IMR-90 (cell line): ENCODE data around the gene PAEP. TPM values are rescaled to one million over a fixed set of nuclear protein-coding genes. Genes with fewer than 3 reads are reported as not detected.

Experiments
- ATAC-seq: fragments of 200-7000 bp; cut with Tn5 transposase; 2 replicates; pipeline ENCODE4 v1.9.1; 2020; ENCODE audit warnings: low read depth, mild to moderate bottlenecking, moderate library complexity
- BruUV-seq: library from RNA; stranded (reverse); fragments of 400-500 nt; replicated peaks from 2 replicates; lab custom pipeline; 2021; lab: Mats Ljungman, UMichigan
- CTCF ChIA-PET: fragments of 300-600 bp; formaldehyde crosslinking; extraction: SDS; loops from one replicate; lab custom pipeline; 2021; ENCODE audit warnings: antibody characterized with exemption; lab: Yijun Ruan, JAX
- POLR2A ChIA-PET: fragments of 300-600 bp; sonication (Branson Sonifier 250); formaldehyde crosslinking; loops from one replicate; lab custom pipeline; 2022; ENCODE audit warnings: antibody characterized with exemption; ENCODE audit not compliant: unreplicated experiment; lab: Charles Lee
- DNase-seq: peaks from one replicate; pipeline ENCODE4 v3.0.0; 2013
- H2AFZ ChIP-seq: replicated peaks from 2 replicates; pipeline ENCODE3; 2013; ENCODE audit warnings: low read length, mild to moderate bottlenecking; ENCODE audit not compliant: poor library complexity
- H2AK5ac ChIP-seq: 2 replicates; pipeline ENCODE4 v1.6.1; 2013; ENCODE audit warnings: low read depth, low read length, inconsistent platforms
- H2AK9ac ChIP-seq: replicated peaks from 2 replicates; pipeline ENCODE3; 2013; ENCODE audit warnings: mild to moderate bottlenecking, low read depth, low read length, moderate library complexity; ENCODE audit not compliant: poor library complexity
- H2BK120ac ChIP-seq: 2 replicates; pipeline ENCODE4 v1.6.1; 2013; ENCODE audit warnings: low read depth, low read length, inconsistent platforms
- H2BK15ac ChIP-seq: 3 replicates; pipeline ENCODE4 v1.6.1; 2013; ENCODE audit warnings: low read depth, low read length, inconsistent platforms
- H2BK20ac ChIP-seq: 2 replicates; pipeline ENCODE4 v1.6.1; 2013; ENCODE audit warnings: low read depth, mild to moderate bottlenecking, inconsistent platforms, low read length, moderate library complexity
- H2BK5ac ChIP-seq: 2 replicates; pipeline ENCODE4 v1.6.1; 2013; ENCODE audit warnings: mild to moderate bottlenecking, low read depth, low read length, inconsistent platforms; ENCODE audit not compliant: poor library complexity, severe bottlenecking
- H3K14ac ChIP-seq: replicated peaks from 2 replicates; pipeline ENCODE4 v1.6.1; 2013; ENCODE audit warnings: low read depth, low read length, inconsistent platforms
- H3K18ac ChIP-seq: 2 replicates; pipeline ENCODE4 v1.6.1; 2013; ENCODE audit warnings: low read depth, low read length, control low read depth
- H3K23ac ChIP-seq: 2 replicates; pipeline ENCODE4 v1.6.1; 2013; ENCODE audit warnings: low read depth, low read length, inconsistent platforms
- H3K27ac ChIP-seq: 2 replicates; pipeline ENCODE4 v1.5.1; 2013; ENCODE audit warnings: mild to moderate bottlenecking, control low read depth, low read length; ENCODE audit not compliant: insufficient read depth
- H3K27me3 ChIP-seq: 2 replicates; pipeline ENCODE4 v1.6.1; 2013; ENCODE audit warnings: low read length; ENCODE audit not compliant: control insufficient read depth, insufficient read depth
- H3K36me3 ChIP-seq: 2 replicates; pipeline ENCODE4 v1.6.1; 2013; ENCODE audit warnings: low read length, mixed read lengths; ENCODE audit not compliant: control insufficient read depth, insufficient read depth
- H3K4ac ChIP-seq: 2 replicates; pipeline ENCODE4 v1.6.1; 2013; ENCODE audit warnings: low read depth, low read length, inconsistent platforms
- H3K4me1 ChIP-seq: 2 replicates; pipeline ENCODE4 v1.6.1; 2013; ENCODE audit warnings: low read length, mixed read lengths; ENCODE audit not compliant: control insufficient read depth, insufficient read depth
- H3K4me2 ChIP-seq: 2 replicates; pipeline ENCODE4 v1.6.1; 2013; ENCODE audit warnings: low read depth, mild to moderate bottlenecking, control low read depth, low read length, moderate library complexity
- H3K4me3 ChIP-seq: 2 replicates; pipeline ENCODE4 v1.5.1; 2013; ENCODE audit warnings: low read depth, mild to moderate bottlenecking, control low read depth, low read length, moderate library complexity; ENCODE audit not compliant: insufficient read depth
- H3K56ac ChIP-seq: 2 replicates; pipeline ENCODE4 v1.6.1; 2013; ENCODE audit warnings: low read length, inconsistent platforms; ENCODE audit not compliant: insufficient read depth; ENCODE audit errors: extremely low read depth
- H3K79me1 ChIP-seq, 2 experiments: 2 replicates each; pipeline ENCODE4 v1.6.1; 2013; ENCODE audit warnings: low read length in 2 of 2, inconsistent platforms in 1 of 2, low read depth in 1 of 2
- H3K9ac ChIP-seq: 2 replicates; pipeline ENCODE4 v1.6.1; 2013; ENCODE audit warnings: low read depth, low read length, control low read depth
- H3K9me1 ChIP-seq: 2 replicates; pipeline ENCODE4 v1.6.1; 2013; ENCODE audit warnings: low read length, inconsistent platforms; ENCODE audit not compliant: insufficient read depth
- H3K9me3 ChIP-seq: 2 replicates; pipeline ENCODE4 v1.6.1; 2013; ENCODE audit warnings: low read length; ENCODE audit not compliant: control insufficient read depth, insufficient read depth
- H4K20me1 ChIP-seq: 2 replicates; pipeline ENCODE4 v1.6.1; 2013; ENCODE audit warnings: low read length, inconsistent platforms; ENCODE audit not compliant: insufficient read depth
- H4K5ac ChIP-seq: 2 replicates; pipeline ENCODE4 v1.6.1; 2013; ENCODE audit warnings: mild to moderate bottlenecking, low read depth, low read length, control low read depth
- H4K8ac ChIP-seq, 2 experiments: 2 replicates each; pipeline ENCODE4 v1.6.1; 2013; ENCODE audit warnings: low read depth in 2 of 2, low read length in 2 of 2, control low read depth in 1 of 2, inconsistent platforms in 1 of 2
- H4K91ac ChIP-seq: 2 replicates; pipeline ENCODE4 v1.6.1; 2013; ENCODE audit warnings: low read depth, low read length, inconsistent platforms; ENCODE audit not compliant: insufficient read depth
- BHLHE40 ChIP-seq: fragments of 150-350 bp; IDR thresholded peaks from 2 replicates; pipeline ENCODE4 v1.6.1; 2016; ENCODE audit warnings: mild to moderate bottlenecking, low read depth, low read length
- CEBPB ChIP-seq: IDR thresholded peaks from 2 replicates; pipeline ENCODE4 v1.6.1; 2012; ENCODE audit warnings: low read depth, low read length, improper control_type of control experiment
- CHD1 ChIP-seq: IDR thresholded peaks from 2 replicates; pipeline ENCODE4 v1.6.1; 2012; ENCODE audit warnings: low read depth, low read length, improper control_type of control experiment
- CTCF ChIP-seq: conservative IDR thresholded peaks from 2 replicates; pipeline ENCODE4 v1.5.1; 2012; ENCODE audit warnings: mild to moderate bottlenecking, low read depth, low read length, improper control_type of control experiment
- ELK1 ChIP-seq: fragments of 150-350 bp; IDR thresholded peaks from 2 replicates; pipeline ENCODE4 v1.6.1; 2016; ENCODE audit warnings: low read depth, mild to moderate bottlenecking, low read length, moderate library complexity, borderline replicate concordance
- FOS ChIP-seq: fragments of 150-350 bp; IDR thresholded peaks from 2 replicates; pipeline ENCODE4 v1.6.1; 2016; ENCODE audit warnings: low read depth, low read length
- MAFK ChIP-seq: IDR thresholded peaks from 2 replicates; pipeline ENCODE4 v1.6.1; 2012; ENCODE audit warnings: low read depth, low read length, improper control_type of control experiment
- MAZ ChIP-seq: IDR thresholded peaks from 2 replicates; pipeline ENCODE4 v1.6.1; 2012; ENCODE audit warnings: low read depth, mild to moderate bottlenecking, low read length, improper control_type of control experiment, moderate library complexity, borderline replicate concordance
- MXI1 ChIP-seq: IDR thresholded peaks from 2 replicates; pipeline ENCODE4 v1.6.1; 2012; ENCODE audit warnings: low read depth, mild to moderate bottlenecking, low read length, moderate library complexity, borderline replicate concordance
- NFE2L2 ChIP-seq: fragments of 150-350 bp; IDR thresholded peaks from 2 replicates; pipeline ENCODE4 v1.6.1; 2016; ENCODE audit warnings: low read depth, mild to moderate bottlenecking, low read length
- POLR2A ChIP-seq: IDR thresholded peaks from 2 replicates; pipeline ENCODE4 v1.6.1; 2012; ENCODE audit warnings: mild to moderate bottlenecking, low read depth, low read length
- RAD21 ChIP-seq: IDR thresholded peaks from 2 replicates; pipeline ENCODE4 v1.6.1; 2012; ENCODE audit warnings: low read length, improper control_type of control experiment
- RCOR1 ChIP-seq: IDR thresholded peaks from 2 replicates; pipeline ENCODE4 v1.6.1; 2012; ENCODE audit warnings: mild to moderate bottlenecking, low read length, improper control_type of control experiment; ENCODE audit not compliant: insufficient replicate concordance
- RFX5 ChIP-seq: IDR thresholded peaks from 2 replicates; pipeline ENCODE4 v1.8.0; 2012; ENCODE audit warnings: low read depth, mild to moderate bottlenecking, low read length, moderate library complexity
- SMC3 ChIP-seq: fragments of 150-350 bp; IDR thresholded peaks from 2 replicates; pipeline ENCODE4 v1.6.1; 2016; ENCODE audit warnings: low read depth, mild to moderate bottlenecking, antibody characterized with exemption, low read length, moderate library complexity
- WGBS, 2 experiments: methylation state at CpG; one replicate each; pipeline versions ENCODE4 v1.1.5 to v1.1.7; 2013; ENCODE audit warnings: missing lambda C conversion rate in 2 of 2; ENCODE audit not compliant: insufficient read length in 1 of 2; ENCODE audit errors: extremely low coverage in 2 of 2; 5-methylcytosine and 5-hydroxymethylcytosine counted together
- dilution Hi-C: fragments of 300-500 bp; cut with HindIII; formaldehyde crosslinking; loops from one replicate; pipeline ENCODE4 v1.14.3; 2018; ENCODE audit warnings: low sequenced_read_pairs; ENCODE audit not compliant: unreplicated experiment
- in situ Hi-C: fragments of 300-500 bp; cut with MboI; formaldehyde crosslinking; loops from 3 replicates; pipeline ENCODE4 v1.14.3; 2019; ENCODE audit warnings: low sequenced_read_pairs, inconsistent platforms, mixed read lengths
- intact Hi-C: fragments of 100-400 bp; cut with micrococcal nuclease; formaldehyde crosslinking; loops from 2 replicates; pipeline ENCODE4 v1.10.0; 2022
- polyA plus RNA-seq, 3 experiments: library from polyadenylated mRNA; depleted of rRNA; stranded (reverse); fragments of >200 nt; gene quantifications; 2 replicates each; pipeline ENCODE4 v1.2.3, GENCODE V29; 2012; ENCODE audit warnings: low replicate concordance in 1 of 3
- total RNA-seq: library from RNA; depleted of rRNA; stranded (reverse); fragments of >200 nt; gene quantifications from 2 replicates; pipeline ENCODE4 v1.2.3, GENCODE V29; 2012
- TF ChIP-seq, protein P1 (sequence below): fragments of 150-350 bp; IDR thresholded peaks from 2 replicates; pipeline ENCODE4 v1.6.1; 2017; ENCODE audit warnings: mild to moderate bottlenecking, antibody characterized with exemption, low read length, low read depth

The PAEP gene
- total and polyA plus RNA-seq, 2 of the 4 experiments (the other 2 are of a cell fraction), result not detected

DNA sequence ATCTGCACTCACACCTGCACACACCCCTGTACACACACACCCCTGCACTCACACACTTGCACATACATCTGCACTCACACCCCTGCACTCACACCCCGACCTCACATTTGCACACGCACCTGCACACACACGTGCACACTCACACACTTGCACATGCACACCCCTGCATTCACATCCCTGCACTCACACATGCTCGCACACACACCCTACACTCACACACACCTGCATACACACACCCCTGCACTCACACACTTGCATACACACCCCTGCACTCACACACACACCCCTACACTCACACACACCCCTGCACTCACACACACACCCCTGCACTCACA lies 50.3 kb downstream of the PAEP start:
- in situ Hi-C loops, result loop anchor here (25.0 kb wide), 1 partner anchor 325 kb away; no protein-coding TSS in a partner anchor
- POLR2A ChIA-PET, result no interaction called here
- intact Hi-C loops, result no loop called here

More for the DNA sequence above, 50.3 kb downstream of the PAEP start:
- Histone ChIP-seq H3K56ac (no peak overlapping the region), H3K27me3 (no peaks in the 10 kb centered on the region; the same call in 1 of the 2 replicates), H3K9ac (no peak overlapping the region), H4K91ac (no peak overlapping the region), H2BK120ac (no peak overlapping the region), H3K9me3 (no peaks in the 10 kb centered on the region), H2AFZ (no peak overlapping the region), H2BK15ac (no peak overlapping the region), H3K18ac (no peak overlapping the region), H2BK5ac (no peak overlapping the region), H3K4me2 (no peak overlapping the region), H3K36me3 (no peaks in the 10 kb centered on the region), H3K4ac (no peak overlapping the region), H2BK20ac (no peak overlapping the region), H3K27ac (no peak overlapping the region), H2AK9ac (no peak overlapping the region), H3K9me1 (no peaks in the 10 kb centered on the region), H4K8ac (no peak overlapping the region), H4K5ac (no peak overlapping the region), H4K20me1 (no peaks in the 10 kb centered on the region), H3K14ac (no peak overlapping the region), H3K4me1 (no peaks in the 10 kb centered on the region), H2AK5ac (no peak overlapping the region), H3K79me1 (no peaks in the 10 kb centered on the region), H3K23ac (no peak overlapping the region), H3K4me3 (no peak overlapping the region)
- TF ChIP-seq CEBPB (no peak), MXI1 (no peak), CTCF (no peak), POLR2A (no peak), BHLHE40 (no peak), MAFK (no peak), RFX5 (no peak), CHD1 (no peak), ELK1 (no peak), MAZ (no peak), RCOR1 (no peak), SMC3 (no peak), FOS (no peak), NFE2L2 (no peak), RAD21 (no peak)
- TF ChIP-seq, protein P1, sequence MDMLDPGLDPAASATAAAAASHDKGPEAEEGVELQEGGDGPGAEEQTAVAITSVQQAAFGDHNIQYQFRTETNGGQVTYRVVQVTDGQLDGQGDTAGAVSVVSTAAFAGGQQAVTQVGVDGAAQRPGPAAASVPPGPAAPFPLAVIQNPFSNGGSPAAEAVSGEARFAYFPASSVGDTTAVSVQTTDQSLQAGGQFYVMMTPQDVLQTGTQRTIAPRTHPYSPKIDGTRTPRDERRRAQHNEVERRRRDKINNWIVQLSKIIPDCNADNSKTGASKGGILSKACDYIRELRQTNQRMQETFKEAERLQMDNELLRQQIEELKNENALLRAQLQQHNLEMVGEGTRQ, result no peak
- dilution Hi-C loops, result no loop called here
- CTCF ChIA-PET, result no interaction called here
- ATAC-seq, result no peak
- DNase-seq, result no peak
- WGBS, 2 experiments, result no CpG with 5 or more reads among the region's 4 CpGs
- no TSS peak for BruUV-seq
